Uterus (tissue), 2 donors: ENCODE data around the gene TRAPPC3L.

Experiments used
- POLR2A ChIP-seq, 2 donors: fragments of 450-650 bp; IDR thresholded peaks; one replicate each; pipeline ENCODE4 v1.6.1; 2016; ENCODE audit warnings: antibody characterized with exemption in 2 of 2, mild to moderate bottlenecking in 1 of 2, moderate library complexity in 1 of 2
- TF ChIP-seq, protein P1 (sequence below), 4 experiments: fragments of 200-600 bp in 2 of 4; fragments of 450-650 bp in 2 of 4; sonication (generic) in 2 of 4; IDR thresholded peaks; one replicate each; pipeline ENCODE4 v1.5.1; 2016 to 2019; ENCODE audit warnings: antibody characterized with exemption in 4 of 4, mild to moderate bottlenecking in 2 of 4, moderate library complexity in 1 of 4

DNA sequence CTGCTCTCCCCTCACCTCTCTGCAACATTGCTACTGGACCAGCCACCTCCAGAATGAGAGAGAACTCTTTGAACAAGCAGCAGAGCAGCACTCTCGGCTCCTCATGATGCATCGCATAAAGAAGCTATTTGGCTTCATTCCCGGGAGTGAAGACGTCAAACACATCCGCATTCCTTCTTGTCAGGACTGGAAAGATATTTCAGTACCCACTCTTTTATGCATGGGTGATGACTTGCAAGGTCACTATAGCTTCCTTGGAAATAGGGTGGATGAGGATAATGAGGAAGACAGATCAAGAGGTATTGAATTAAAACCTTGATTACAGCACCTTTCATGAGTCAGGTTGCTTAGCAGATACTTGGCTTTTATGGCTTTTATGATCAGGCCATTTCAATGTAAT lies 12.4 kb upstream of the TRAPPC3L start:
- TF ChIP-seq, protein P1, sequence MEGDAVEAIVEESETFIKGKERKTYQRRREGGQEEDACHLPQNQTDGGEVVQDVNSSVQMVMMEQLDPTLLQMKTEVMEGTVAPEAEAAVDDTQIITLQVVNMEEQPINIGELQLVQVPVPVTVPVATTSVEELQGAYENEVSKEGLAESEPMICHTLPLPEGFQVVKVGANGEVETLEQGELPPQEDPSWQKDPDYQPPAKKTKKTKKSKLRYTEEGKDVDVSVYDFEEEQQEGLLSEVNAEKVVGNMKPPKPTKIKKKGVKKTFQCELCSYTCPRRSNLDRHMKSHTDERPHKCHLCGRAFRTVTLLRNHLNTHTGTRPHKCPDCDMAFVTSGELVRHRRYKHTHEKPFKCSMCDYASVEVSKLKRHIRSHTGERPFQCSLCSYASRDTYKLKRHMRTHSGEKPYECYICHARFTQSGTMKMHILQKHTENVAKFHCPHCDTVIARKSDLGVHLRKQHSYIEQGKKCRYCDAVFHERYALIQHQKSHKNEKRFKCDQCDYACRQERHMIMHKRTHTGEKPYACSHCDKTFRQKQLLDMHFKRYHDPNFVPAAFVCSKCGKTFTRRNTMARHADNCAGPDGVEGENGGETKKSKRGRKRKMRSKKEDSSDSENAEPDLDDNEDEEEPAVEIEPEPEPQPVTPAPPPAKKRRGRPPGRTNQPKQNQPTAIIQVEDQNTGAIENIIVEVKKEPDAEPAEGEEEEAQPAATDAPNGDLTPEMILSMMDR (IDR thresholded peaks at IDR 0.05): no peak
- TF ChIP-seq POLR2A (IDR thresholded peaks at IDR 0.05): no peak
